H1 (cell line): ENCODE data around the gene TMEM106C. TPM values are rescaled to one million over a fixed set of nuclear protein-coding genes. Genes with fewer than 3 reads are reported as not detected.

Experiments used
- CTCF ChIA-PET: fragments of 300-600 bp; sonication (Branson Sonifier 250); formaldehyde crosslinking; loops from one replicate; lab custom pipeline; 2021; ENCODE audit not compliant: partially characterized antibody; lab: Charles Lee
- POLR2A ChIA-PET: fragments of 300-600 bp; sonication (Branson Sonifier 250); formaldehyde crosslinking; loops from one replicate; lab custom pipeline; 2021; ENCODE audit warnings: inconsistent platforms; ENCODE audit not compliant: partially characterized antibody; lab: Charles Lee
- DNase-seq, 2 experiments: peaks; one replicate each; pipeline versions ENCODE4 v3.0.0 to v3.0.0-alpha.2; 2010 to 2022; ENCODE audit warnings: low spot score in 2 of 2, low read depth in 1 of 2, mixed read lengths in 1 of 2
- FAIRE-seq: peaks from 2 replicates; lab custom pipeline; 2011; peaks lifted over from hg19 to GRCh38; lab: Jason Lieb, UNC
- H2AFZ ChIP-seq: 2 replicates; pipeline ENCODE4 v1.8.1; 2012; ENCODE audit warnings: low read length, inconsistent platforms
- H2AK5ac ChIP-seq: 2 replicates; pipeline ENCODE4 v1.6.1; 2013; ENCODE audit warnings: low read depth, low read length
- H2BK120ac ChIP-seq: replicated peaks from 2 replicates; pipeline ENCODE3; 2013; ENCODE audit warnings: low read depth, low read length, inconsistent platforms
- H2BK12ac ChIP-seq: 2 replicates; pipeline ENCODE4 v1.6.1; 2013; ENCODE audit warnings: low read depth, low read length
- H2BK15ac ChIP-seq: 2 replicates; pipeline ENCODE4 v1.6.1; 2013; ENCODE audit warnings: low read length
- H2BK20ac ChIP-seq: 2 replicates; pipeline ENCODE4 v1.6.1; 2013; ENCODE audit warnings: low read length
- H2BK5ac ChIP-seq: 2 replicates; pipeline ENCODE4 v1.6.1; 2013; ENCODE audit warnings: low read depth, low read length
- H3K14ac ChIP-seq: 2 replicates; pipeline ENCODE4 v1.6.1; 2013; ENCODE audit warnings: inconsistent platforms; ENCODE audit not compliant: insufficient read length
- H3K18ac ChIP-seq: 2 replicates; pipeline ENCODE4 v1.6.1; 2013; ENCODE audit warnings: low read length; ENCODE audit errors: extremely low read depth
- H3K23ac ChIP-seq: 2 replicates; pipeline ENCODE4 v1.6.1; 2013; ENCODE audit warnings: inconsistent platforms; ENCODE audit not compliant: insufficient read length
- H3K23me2 ChIP-seq: 2 replicates; pipeline ENCODE4 v1.6.1; 2013; ENCODE audit warnings: low read depth, low read length
- H3K27ac ChIP-seq: 2 replicates; pipeline ENCODE4 v1.6.1; 2011; ENCODE audit warnings: low read depth, low read length, inconsistent platforms
- H3K27me3 ChIP-seq, 4 experiments: replicated peaks in 1 of 4; 1 replicate in 1 of 4; 2 replicates in 3 of 4; pipeline versions ENCODE4 v1.6.1 to v1.8.1; 2011 to 2013; ENCODE audit warnings: low read length in 3 of 4, mild to moderate bottlenecking in 3 of 4, inconsistent platforms in 2 of 4, mixed read lengths in 2 of 4, moderate library complexity in 1 of 4; ENCODE audit not compliant: control insufficient read depth in 3 of 4, insufficient read depth in 3 of 4; ENCODE audit errors: extremely low read depth in 1 of 4
- H3K36me3 ChIP-seq, 4 experiments: 2 replicates each; pipeline versions ENCODE4 v1.6.1 to v1.8.1; 2011 to 2013; ENCODE audit warnings: mild to moderate bottlenecking in 4 of 4, low read length in 3 of 4, moderate library complexity in 2 of 4, control low read depth in 1 of 4, inconsistent platforms in 1 of 4; ENCODE audit not compliant: insufficient read depth in 4 of 4, control insufficient read depth in 2 of 4
- H3K4ac ChIP-seq: replicated peaks from 2 replicates; pipeline ENCODE3; 2013; ENCODE audit warnings: low read length, low read depth, mixed read lengths, inconsistent platforms; ENCODE audit not compliant: insufficient read length
- H3K4me1 ChIP-seq, 4 experiments: replicated peaks in 1 of 4; 1 replicate in 1 of 4; 2 replicates in 3 of 4; pipeline versions ENCODE4 v1.6.1 to v1.8.1; 2011 to 2013; ENCODE audit warnings: low read length in 3 of 4, inconsistent platforms in 2 of 4, mixed read lengths in 1 of 4; ENCODE audit not compliant: insufficient read depth in 4 of 4, control insufficient read depth in 3 of 4
- H3K4me2 ChIP-seq, 2 experiments: 2 replicates each; pipeline versions ENCODE4 v1.6.1 to v1.8.1; 2011 to 2013; ENCODE audit warnings: low read depth in 2 of 2, low read length in 2 of 2, control low read depth in 1 of 2, inconsistent platforms in 1 of 2, mild to moderate bottlenecking in 1 of 2; ENCODE audit not compliant: insufficient read depth in 1 of 2
- H3K4me3 ChIP-seq, 4 experiments: fragments of 200-600, 300-600 bp in 1 of 4; sonication (generic), shearing (Covaris generic), sonication (Bioruptor Twin) in 1 of 4; 2 replicates each; pipeline versions ENCODE4 v1.5.1 to v1.8.1; 2011 to 2016; ENCODE audit warnings: low read length in 4 of 4, low read depth in 3 of 4, control low read depth in 2 of 4, inconsistent platforms in 2 of 4, mild to moderate bottlenecking in 2 of 4, mixed read lengths in 1 of 4, moderate library complexity in 1 of 4; ENCODE audit not compliant: insufficient read depth in 2 of 4; ENCODE audit errors: extremely low read depth in 1 of 4
- H3K56ac ChIP-seq: replicated peaks from 2 replicates; pipeline ENCODE3; 2013; ENCODE audit warnings: low read depth, mild to moderate bottlenecking, mixed read lengths, low read length, inconsistent platforms; ENCODE audit not compliant: insufficient read length
- H3K79me1 ChIP-seq: 2 replicates; pipeline ENCODE4 v1.6.1; 2013; ENCODE audit warnings: low read depth, low read length, control low read depth
- H3K79me2 ChIP-seq, 2 experiments: 2 replicates each; pipeline versions ENCODE4 v1.6.1 to v1.8.1; 2012 to 2013; ENCODE audit warnings: low read length in 2 of 2, mild to moderate bottlenecking in 2 of 2, inconsistent platforms in 1 of 2; ENCODE audit not compliant: insufficient read depth in 2 of 2, control insufficient read depth in 1 of 2
- H3K9ac ChIP-seq, 4 experiments: replicated peaks in 1 of 4; 1 replicate in 1 of 4; 2 replicates in 3 of 4; pipeline versions ENCODE4 v1.6.1 to v1.8.1; 2011 to 2013; ENCODE audit warnings: low read depth in 3 of 4, low read length in 3 of 4, control low read depth in 2 of 4, mild to moderate bottlenecking in 2 of 4, moderate library complexity in 2 of 4, inconsistent platforms in 1 of 4; ENCODE audit errors: extremely low read depth in 1 of 4
- H3K9me3 ChIP-seq, 2 experiments: 2 replicates each; pipeline versions ENCODE4 v1.6.1 to v1.8.1; 2012 to 2013; ENCODE audit warnings: mild to moderate bottlenecking in 2 of 2, moderate library complexity in 2 of 2, control low read depth in 1 of 2, inconsistent platforms in 1 of 2, low read depth in 1 of 2, low read length in 1 of 2, mixed read lengths in 1 of 2; ENCODE audit not compliant: insufficient read depth in 2 of 2
- H4K20me1 ChIP-seq, 2 experiments: replicated peaks in 1 of 2; 2 replicates each; pipeline versions ENCODE3 to v1.8.1; 2011 to 2013; ENCODE audit warnings: inconsistent platforms in 2 of 2, low read length in 2 of 2, mild to moderate bottlenecking in 1 of 2; ENCODE audit not compliant: insufficient read depth in 2 of 2, control insufficient read depth in 1 of 2
- H4K5ac ChIP-seq: 2 replicates; pipeline ENCODE4 v1.6.1; 2013; ENCODE audit warnings: low read length, low read depth, mixed read lengths, inconsistent platforms; ENCODE audit not compliant: insufficient read length
- H4K8ac ChIP-seq: 2 replicates; pipeline ENCODE4 v1.8.0; 2013; ENCODE audit warnings: mild to moderate bottlenecking, moderate library complexity, low read length, inconsistent platforms; ENCODE audit not compliant: insufficient read depth; ENCODE audit errors: extremely low read depth
- H4K91ac ChIP-seq: replicated peaks from 2 replicates; pipeline ENCODE3; 2013; ENCODE audit warnings: low read length, mixed read lengths, inconsistent platforms; ENCODE audit not compliant: insufficient read length
- SIN3A ChIP-seq, 2 experiments: IDR thresholded peaks in 1 of 2; conservative IDR thresholded peaks in 1 of 2; 2 replicates each; pipeline ENCODE4 v1.6.1; 2011 to 2012; ENCODE audit warnings: low read length in 2 of 2, improper control_type of control experiment in 1 of 2, low read depth in 1 of 2, mild to moderate bottlenecking in 1 of 2
- WGBS, 2 experiments: shearing (Covaris generic) in 1 of 2; methylation state at CpG; one replicate each; pipeline versions ENCODE4 v1.1.6 to v1.1.7; 2013 to 2015; ENCODE audit warnings: low lambda C conversion rate in 2 of 2, mixed read lengths in 2 of 2, inconsistent platforms in 1 of 2, low coverage in 1 of 2, missing lambda C conversion rate in 1 of 2; ENCODE audit not compliant: insufficient replicate concordance in 2 of 2, insufficient coverage in 1 of 2, insufficient read length in 1 of 2; ENCODE audit errors: extremely low coverage in 1 of 2, missing lambda C conversion rate in 1 of 2; 5-methylcytosine and 5-hydroxymethylcytosine counted together
- polyA plus RNA-seq, 7 experiments: library from polyadenylated mRNA; depleted of rRNA in 3 of 7; stranded (reverse) in 5 of 7; unstranded in 2 of 7; fragments of >200 nt in 5 of 7; fragments of 200-250 nt in 2 of 7; gene quantifications; 1 replicate in 5 of 7; 2 replicates in 1 of 7; 4 replicates in 1 of 7; pipeline versions ENCODE4 v1.2.1 to v1.2.3, GENCODE V29; 2011 to 2013; ENCODE audit warnings: missing spikeins in 2 of 7, mixed read lengths in 2 of 7
- total RNA-seq: library from RNA; stranded (reverse); fragmentation: NEBNext Ultra II Directional; extraction: Animal tissue kit (Norgen Biotek cat#: 25700); gene quantifications from 2 replicates; pipeline ENCODE4 v1.2.1, GENCODE V29; 2021

TMEM106C gene
- total and polyA plus RNA-seq, 2 of the 8 experiments (the other 6 are each of a cell fraction or from before 2014, with no cell fraction given): 36.6 to 45.3 TPM

- Histone ChIP-seq H4K20me1 (no peaks in the 10 kb centered on the region), H2AK5ac (no peak overlapping the region), H4K8ac (no peak overlapping the region), H2BK5ac (no peak overlapping the region), H2BK20ac (no peak overlapping the region), H3K4me2 (no peak overlapping the region), H3K23me2 (no peaks in the 10 kb centered on the region), H3K14ac (no peak overlapping the region), H2AFZ (no peak overlapping the region), H3K36me3 (no peaks in the 10 kb centered on the region), H4K91ac (no peak overlapping the region), H2BK12ac (no peak overlapping the region), H4K5ac (no peak overlapping the region), H3K56ac (no peak overlapping the region), H3K23ac (no peak overlapping the region), H2BK15ac (no peak overlapping the region), H3K4ac (no peak overlapping the region), H3K4me1 (no peaks in the 10 kb centered on the region), H3K27me3 (no peaks in the 10 kb centered on the region), H3K4me3 (no peak overlapping the region), H2BK120ac (no peak overlapping the region), H3K27ac (no peak overlapping the region), H3K18ac (no peak overlapping the region), H3K79me1 (no peaks in the 10 kb centered on the region), H3K9ac (no peak overlapping the region), H3K9me3 (no peaks in the 10 kb centered on the region), H3K79me2 (no peaks in the 10 kb centered on the region)
- FAIRE-seq (no peak), DNase-seq (no peak)
- ChIA-PET CTCF (interaction anchor here (0.6 to 4.2 kb wide), 5 partner anchors 10 to 82 kb away, joined by 3 to 22 read pairs (median 8); partner anchors contain the start of gene TMEM106C), POLR2A (interaction anchor here (0.5 kb wide), 1 partner anchor 11 kb away, joined by 5 read pairs; no protein-coding TSS in a partner anchor)
- 92% methylated on average over 5 of the region's 11 CpGs; no CpG with 5 or more reads in 1 of the 2 experiments for WGBS, 2 experiments
- no peak for TF ChIP-seq SIN3A (conservative IDR thresholded peaks at IDR 0.05 in 1 of 2, IDR thresholded peaks at IDR 0.05 in 1 of 2; ENCODE audit: low read depth in 1 of 2, low read length in 2 of 2)
Observed at GRCh38 chr12:47979686-47980085, 16.3 kb downstream of the TMEM106C start.
